ENCODE data around the gene OXSR1.

DNA sequence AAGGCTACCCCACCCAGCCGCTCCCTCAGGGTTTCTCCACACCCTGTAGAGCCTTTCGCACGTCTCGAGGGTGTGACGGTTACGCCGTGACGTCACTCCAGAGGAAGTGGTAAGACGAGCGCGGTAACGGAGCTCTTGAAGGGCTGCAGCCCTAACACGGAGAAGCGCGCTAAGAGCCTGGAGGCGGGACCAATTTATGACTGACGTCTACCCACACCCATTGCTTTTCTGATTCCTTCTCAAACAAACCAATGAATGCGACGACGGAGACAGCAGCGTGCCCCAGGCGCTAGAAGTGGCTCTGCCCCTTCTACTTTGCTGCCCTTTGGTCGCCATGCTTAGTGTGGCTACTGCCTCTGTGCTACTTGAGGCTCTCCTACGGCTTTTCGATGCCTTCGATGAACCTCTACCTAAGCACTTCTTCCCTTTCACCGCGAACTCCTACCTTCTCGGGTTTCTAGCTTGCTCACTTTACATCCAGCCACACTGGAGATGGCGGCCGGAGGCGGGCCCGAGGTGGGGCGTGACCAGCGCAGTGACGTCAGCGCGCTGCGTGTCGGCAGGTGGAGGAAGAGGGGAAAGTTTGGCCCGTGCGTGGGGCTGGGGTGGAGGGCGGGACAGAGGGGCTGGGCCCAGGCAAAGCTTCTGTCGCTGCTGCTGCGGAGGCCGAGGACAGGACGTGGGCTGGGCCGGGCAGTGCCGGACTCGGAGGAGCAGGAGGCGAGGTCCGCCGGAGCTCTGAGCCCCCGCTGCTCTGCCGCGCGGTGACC, at the start of gene OXSR1:
- TF ChIP-seq EP300 (IDR thresholded peaks at IDR 0.05) = no peak
- TF ChIP-seq, protein P1, sequence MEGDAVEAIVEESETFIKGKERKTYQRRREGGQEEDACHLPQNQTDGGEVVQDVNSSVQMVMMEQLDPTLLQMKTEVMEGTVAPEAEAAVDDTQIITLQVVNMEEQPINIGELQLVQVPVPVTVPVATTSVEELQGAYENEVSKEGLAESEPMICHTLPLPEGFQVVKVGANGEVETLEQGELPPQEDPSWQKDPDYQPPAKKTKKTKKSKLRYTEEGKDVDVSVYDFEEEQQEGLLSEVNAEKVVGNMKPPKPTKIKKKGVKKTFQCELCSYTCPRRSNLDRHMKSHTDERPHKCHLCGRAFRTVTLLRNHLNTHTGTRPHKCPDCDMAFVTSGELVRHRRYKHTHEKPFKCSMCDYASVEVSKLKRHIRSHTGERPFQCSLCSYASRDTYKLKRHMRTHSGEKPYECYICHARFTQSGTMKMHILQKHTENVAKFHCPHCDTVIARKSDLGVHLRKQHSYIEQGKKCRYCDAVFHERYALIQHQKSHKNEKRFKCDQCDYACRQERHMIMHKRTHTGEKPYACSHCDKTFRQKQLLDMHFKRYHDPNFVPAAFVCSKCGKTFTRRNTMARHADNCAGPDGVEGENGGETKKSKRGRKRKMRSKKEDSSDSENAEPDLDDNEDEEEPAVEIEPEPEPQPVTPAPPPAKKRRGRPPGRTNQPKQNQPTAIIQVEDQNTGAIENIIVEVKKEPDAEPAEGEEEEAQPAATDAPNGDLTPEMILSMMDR (IDR thresholded peaks at IDR 0.05) = no peak
- peak; percentile 11 to 72 (median 64) for TF ChIP-seq POLR2AphosphoS5 (IDR thresholded peaks at IDR 0.05)
